ENCODE results near the gene PHF3. TPM values are rescaled to one million over a fixed set of nuclear protein-coding genes. Genes with fewer than 3 reads are reported as not detected.
"Not testable (repeated sequence)": the region's sequence is repeated elsewhere in the genome, so short reads cannot be mapped to it uniquely, and the experiment has no call there.

The PHF3 gene
- total and polyA plus RNA-seq, 4 donors = 27.1 to 90.7 (median 63.4) TPM

DNA sequence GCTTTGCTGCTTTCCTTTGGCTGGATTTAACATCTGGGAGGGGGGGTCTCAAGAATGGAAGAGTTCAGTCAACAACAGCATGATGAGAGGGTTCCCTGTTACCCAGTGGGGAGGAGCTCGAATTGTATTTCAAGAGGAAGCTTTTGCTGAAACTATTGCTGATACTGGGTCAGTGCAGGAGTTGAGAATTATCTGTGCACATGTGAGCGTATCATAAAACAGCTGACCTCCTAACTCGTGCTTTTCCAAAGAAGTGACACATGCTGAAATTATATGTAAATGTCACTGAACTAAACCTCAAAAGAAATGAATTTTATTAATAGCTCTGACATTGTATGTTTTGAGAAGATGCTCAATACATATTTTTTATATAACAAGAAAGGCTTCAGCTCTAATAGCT is 96.3 kb downstream of the PHF3 start:
- Histone ChIP-seq H3K27ac (ENCODE audit: low read depth, low read length) (no peak overlapping the region), H3K9me3 (ENCODE audit: control insufficient read depth, insufficient read depth, low read length) (no peaks in the 10 kb centered on the region), H3K27me3 (ENCODE audit: control insufficient read depth, insufficient read depth, low read length) (no peaks in the 10 kb centered on the region), H3K36me3 (ENCODE audit: control insufficient read depth, insufficient read depth, low read length) (no peaks in the 10 kb centered on the region), H3K4me3 (ENCODE audit: low read depth, low read length) (no peak overlapping the region), H3K4me1 (ENCODE audit: control insufficient read depth, insufficient read depth, low read length) (no peaks in the 10 kb centered on the region)
- no peak for DNase-seq (ENCODE audit: low read depth in 4 of 6, low spot score in 6 of 6)
- 80% methylated on average over 1 of the region's 3 CpGs for WGBS (ENCODE audit: insufficient coverage)

DNA sequence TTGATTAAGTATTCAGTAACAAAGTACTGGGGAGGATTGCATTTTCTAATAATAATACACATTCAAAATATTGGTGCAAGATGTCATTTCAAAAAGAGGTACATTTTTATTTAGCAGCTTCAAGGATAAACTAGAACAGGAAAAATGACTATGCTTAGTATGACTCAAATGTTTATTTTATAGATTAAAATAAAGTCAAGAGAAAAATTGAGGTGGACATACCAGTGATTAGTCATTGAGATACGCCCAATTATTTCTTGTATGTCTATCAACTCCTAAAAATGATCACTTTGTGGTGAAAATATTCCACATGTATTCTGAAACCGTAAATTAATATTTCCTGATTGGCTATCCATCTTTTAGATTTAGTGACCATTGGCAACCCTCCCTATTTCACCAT is 96.7 kb downstream of the PHF3 start:
- H3K27ac ChIP-seq (ENCODE audit: low read depth, low read length) = no peak overlapping the region
- H3K36me3 ChIP-seq (ENCODE audit: control insufficient read depth, insufficient read depth, low read length) = no peaks in the 10 kb centered on the region
- WGBS (ENCODE audit: insufficient coverage) = 40% methylated on average over 1 of the region's 2 CpGs
- DNase-seq (ENCODE audit: low read depth in 4 of 6, low spot score in 6 of 6) = no peak
- no peaks in the 10 kb centered on the region for H3K27me3 ChIP-seq (ENCODE audit: control insufficient read depth, insufficient read depth, low read length)
- H3K9me3 ChIP-seq (ENCODE audit: control insufficient read depth, insufficient read depth, low read length) = no peaks in the 10 kb centered on the region
- H3K4me1 ChIP-seq (ENCODE audit: control insufficient read depth, insufficient read depth, low read length) = no peaks in the 10 kb centered on the region
- no peak overlapping the region for H3K4me3 ChIP-seq (ENCODE audit: low read depth, low read length)

DNA sequence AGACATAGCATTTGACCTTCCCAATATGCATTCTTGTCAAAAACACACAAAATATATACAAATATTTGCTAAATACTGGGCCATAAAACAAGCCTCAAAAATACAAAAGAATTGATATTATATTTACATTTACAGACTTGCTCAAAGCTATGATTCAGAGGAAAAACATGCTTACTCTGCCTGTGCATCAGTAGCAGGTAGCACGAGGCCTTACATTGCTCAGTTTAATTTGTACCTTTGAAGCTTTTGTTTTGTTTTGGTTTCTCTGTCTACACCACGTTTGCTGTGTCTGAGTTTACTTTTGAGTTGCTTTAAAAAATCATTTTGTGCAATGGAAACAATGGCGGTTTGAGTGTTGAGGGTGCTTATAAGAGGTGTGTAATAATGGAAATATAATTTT is 99.3 kb downstream of the PHF3 start:
- Histone ChIP-seq H3K4me1 (ENCODE audit: control insufficient read depth, insufficient read depth, low read length) (no peaks in the 10 kb centered on the region), H3K9me3 (ENCODE audit: control insufficient read depth, insufficient read depth, low read length) (no peaks in the 10 kb centered on the region), H3K27me3 (ENCODE audit: control insufficient read depth, insufficient read depth, low read length) (no peaks in the 10 kb centered on the region), H3K4me3 (ENCODE audit: low read depth, low read length) (no peak overlapping the region), H3K36me3 (ENCODE audit: control insufficient read depth, insufficient read depth, low read length) (no peaks in the 10 kb centered on the region), H3K27ac (ENCODE audit: low read depth, low read length) (no peak overlapping the region)
- no CpG with 5 or more reads among the region's 3 CpGs for WGBS (ENCODE audit: insufficient coverage)
- DNase-seq (ENCODE audit: low read depth in 4 of 6, low spot score in 6 of 6) = no peak

DNA sequence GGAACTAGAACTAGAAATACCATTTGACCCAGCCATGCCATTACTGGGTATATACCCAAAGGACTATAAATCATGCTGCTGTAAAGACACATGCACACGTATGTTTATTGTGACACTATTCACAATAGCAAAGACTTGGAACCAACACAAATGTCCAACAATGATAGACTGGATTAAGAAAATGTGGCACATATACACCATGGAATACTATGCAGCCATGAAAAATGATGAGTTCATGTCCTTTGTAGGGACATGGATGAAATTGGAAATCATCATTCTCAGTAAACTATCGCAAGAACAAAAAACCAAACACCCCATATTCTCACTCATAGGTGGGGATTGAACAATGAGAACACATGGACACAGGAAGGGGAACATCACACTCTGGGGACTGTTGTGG is 102.6 kb downstream of the PHF3 start:
- DNase-seq (ENCODE audit: low read depth in 4 of 6, low spot score in 6 of 6); H3K4me3 ChIP-seq (ENCODE audit: low read depth, low read length); H3K9me3 ChIP-seq (ENCODE audit: control insufficient read depth, insufficient read depth, low read length); H3K4me1 ChIP-seq (ENCODE audit: control insufficient read depth, insufficient read depth, low read length); H3K27ac ChIP-seq (ENCODE audit: low read depth, low read length); H3K36me3 ChIP-seq (ENCODE audit: control insufficient read depth, insufficient read depth, low read length); H3K27me3 ChIP-seq (ENCODE audit: control insufficient read depth, insufficient read depth, low read length): not testable (repeated sequence)
- WGBS (ENCODE audit: insufficient coverage) = no CpG with 5 or more reads among the region's 2 CpGs

DNA sequence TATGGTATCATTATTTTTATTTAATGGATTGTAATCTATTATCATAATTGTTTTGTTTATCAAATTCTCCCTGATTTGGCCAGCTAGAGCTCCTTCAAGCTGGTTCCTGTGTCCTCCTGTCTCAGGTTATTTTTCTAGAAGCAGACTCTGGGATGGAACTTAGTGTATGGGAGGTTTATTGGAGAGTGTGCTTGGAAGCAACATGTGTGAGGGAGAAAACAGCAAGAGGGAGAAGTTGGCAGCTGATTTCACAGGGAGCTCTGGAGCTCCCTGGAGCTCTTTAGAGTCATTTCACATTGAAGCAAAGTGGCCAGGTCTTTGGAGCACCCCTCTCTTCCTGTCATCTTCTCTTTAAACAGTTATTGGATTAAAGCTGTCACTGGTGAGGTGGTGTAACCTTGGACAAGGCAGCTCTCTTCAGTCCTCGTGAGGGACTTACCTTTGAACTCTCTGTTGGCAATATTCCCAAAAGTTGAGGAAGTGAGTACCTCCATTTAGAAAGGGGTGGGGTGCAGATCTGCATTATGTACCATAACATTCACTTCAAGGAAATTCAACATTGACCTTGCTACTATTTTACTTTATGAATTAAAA is 103.6 kb downstream of the PHF3 start:
- Histone ChIP-seq H3K27me3 (ENCODE audit: control insufficient read depth, insufficient read depth, low read length) (no peaks in the 10 kb centered on the region), H3K4me1 (ENCODE audit: control insufficient read depth, insufficient read depth, low read length) (no peaks in the 10 kb centered on the region), H3K27ac (ENCODE audit: low read depth, low read length) (no peak overlapping the region), H3K9me3 (ENCODE audit: control insufficient read depth, insufficient read depth, low read length) (no peaks in the 10 kb centered on the region), H3K4me3 (ENCODE audit: low read depth, low read length) (no peak overlapping the region), H3K36me3 (ENCODE audit: control insufficient read depth, insufficient read depth, low read length) (no peaks in the 10 kb centered on the region)
- WGBS (ENCODE audit: insufficient coverage) = no CpG with 5 or more reads among the region's 1 CpG
- DNase-seq (ENCODE audit: low read depth in 4 of 6, low spot score in 6 of 6) = no peak

- Histone ChIP-seq H3K27ac (ENCODE audit: low read depth, low read length) (no peak overlapping the region), H3K9me3 (ENCODE audit: control insufficient read depth, insufficient read depth, low read length) (no peaks in the 10 kb centered on the region)
- WGBS (ENCODE audit: insufficient coverage) = no CpG with 5 or more reads among the region's 2 CpGs
Observed at GRCh38 chr6:63740709-63741108, 105.1 kb downstream of the PHF3 start.

DNA sequence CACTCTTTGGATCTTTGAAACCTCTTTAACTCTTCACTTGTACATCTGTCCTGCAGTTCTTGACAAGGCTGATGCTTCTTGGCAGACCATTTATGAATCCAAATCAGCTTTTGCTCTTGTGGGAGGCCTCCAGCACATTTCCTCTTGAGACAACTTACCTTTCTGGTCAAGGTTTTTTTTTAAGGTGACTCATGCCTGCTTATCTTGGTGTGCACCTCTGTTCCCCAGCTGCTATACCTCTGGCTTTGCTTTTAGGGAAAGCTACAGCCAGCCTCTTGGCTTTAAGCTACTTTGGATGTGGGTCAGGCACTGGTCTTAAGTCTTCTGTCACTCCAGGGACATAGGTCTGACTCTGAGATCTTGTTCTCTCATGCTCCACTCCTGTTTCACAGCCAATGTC is 106.5 kb downstream of the PHF3 start:
- no peaks in the 10 kb centered on the region for H3K9me3 ChIP-seq (ENCODE audit: control insufficient read depth, insufficient read depth, low read length)
- H3K4me1 ChIP-seq (ENCODE audit: control insufficient read depth, insufficient read depth, low read length) = no peaks in the 10 kb centered on the region
- no peaks in the 10 kb centered on the region for H3K27me3 ChIP-seq (ENCODE audit: control insufficient read depth, insufficient read depth, low read length)
- H3K4me3 ChIP-seq (ENCODE audit: low read depth, low read length) = no peak overlapping the region
- no peaks in the 10 kb centered on the region for H3K36me3 ChIP-seq (ENCODE audit: control insufficient read depth, insufficient read depth, low read length)
- H3K27ac ChIP-seq (ENCODE audit: low read depth, low read length) = no peak overlapping the region
- no peak for DNase-seq (ENCODE audit: low read depth in 4 of 6, low spot score in 6 of 6)

More at GRCh38 chr6:63740709-63741108, 105.1 kb downstream of the PHF3 start:
- no peaks in the 10 kb centered on the region for H3K4me1 ChIP-seq (ENCODE audit: control insufficient read depth, insufficient read depth, low read length)
- no peaks in the 10 kb centered on the region for H3K27me3 ChIP-seq (ENCODE audit: control insufficient read depth, insufficient read depth, low read length)
- H3K36me3 ChIP-seq (ENCODE audit: control insufficient read depth, insufficient read depth, low read length) = no peaks in the 10 kb centered on the region
- peak in 1 of 6 donors; percentile 5 for DNase-seq (ENCODE audit: low read depth in 4 of 6, low spot score in 6 of 6)
- H3K4me3 ChIP-seq (ENCODE audit: low read depth, low read length) = no peak overlapping the region

GRCh38 chr6:63743691-63744090 is 108.1 kb downstream of the PHF3 start:
- Histone ChIP-seq H3K4me3 (ENCODE audit: low read depth, low read length) (no peak overlapping the region), H3K27me3 (ENCODE audit: control insufficient read depth, insufficient read depth, low read length) (no peaks in the 10 kb centered on the region), H3K4me1 (ENCODE audit: control insufficient read depth, insufficient read depth, low read length) (no peaks in the 10 kb centered on the region), H3K27ac (ENCODE audit: low read depth, low read length) (no peak overlapping the region), H3K36me3 (ENCODE audit: control insufficient read depth, insufficient read depth, low read length) (no peaks in the 10 kb centered on the region), H3K9me3 (ENCODE audit: control insufficient read depth, insufficient read depth, low read length) (no peaks in the 10 kb centered on the region)
- DNase-seq (ENCODE audit: low read depth in 4 of 6, low spot score in 6 of 6) = no peak

- no CpG with 5 or more reads among the region's 4 CpGs for WGBS (ENCODE audit: insufficient coverage)
- Histone ChIP-seq H3K36me3 (ENCODE audit: control insufficient read depth, insufficient read depth, low read length) (no peaks in the 10 kb centered on the region), H3K4me1 (ENCODE audit: control insufficient read depth, insufficient read depth, low read length) (no peaks in the 10 kb centered on the region), H3K27ac (ENCODE audit: low read depth, low read length) (no peak overlapping the region), H3K27me3 (ENCODE audit: control insufficient read depth, insufficient read depth, low read length) (no peaks in the 10 kb centered on the region), H3K4me3 (ENCODE audit: low read depth, low read length) (no peak overlapping the region), H3K9me3 (ENCODE audit: control insufficient read depth, insufficient read depth, low read length) (no peaks in the 10 kb centered on the region)
- DNase-seq (ENCODE audit: low read depth in 4 of 6, low spot score in 6 of 6) = no peak
Observed at GRCh38 chr6:63744810-63745209, 109.2 kb downstream of the PHF3 start.

DNA sequence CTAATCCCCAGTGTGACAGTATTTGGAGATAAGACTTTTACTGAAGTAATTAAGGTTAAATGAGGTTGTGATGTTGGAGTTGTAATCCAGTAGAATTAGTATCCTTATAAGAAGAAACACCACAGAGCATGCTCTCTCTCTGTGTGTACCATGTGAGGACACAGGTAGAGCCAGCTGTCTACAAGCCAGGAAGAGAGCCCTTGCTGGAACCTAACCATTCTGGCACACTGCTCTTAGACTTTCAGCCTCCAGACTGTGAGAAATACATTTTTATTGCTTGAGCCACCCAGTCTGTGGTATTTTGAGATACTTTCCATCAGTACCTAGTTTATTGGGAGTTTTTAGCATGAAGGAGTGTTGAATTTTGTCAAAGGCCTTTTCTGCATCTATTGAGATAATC is 110.2 kb downstream of the PHF3 start:
- no peaks in the 10 kb centered on the region for H3K36me3 ChIP-seq (ENCODE audit: control insufficient read depth, insufficient read depth, low read length)
- DNase-seq (ENCODE audit: low read depth in 4 of 6, low spot score in 6 of 6) = no peak
- H3K9me3 ChIP-seq (ENCODE audit: control insufficient read depth, insufficient read depth, low read length) = no peaks in the 10 kb centered on the region
- H3K4me1 ChIP-seq (ENCODE audit: control insufficient read depth, insufficient read depth, low read length) = no peaks in the 10 kb centered on the region
- H3K27me3 ChIP-seq (ENCODE audit: control insufficient read depth, insufficient read depth, low read length) = no peaks in the 10 kb centered on the region
- no peak overlapping the region for H3K4me3 ChIP-seq (ENCODE audit: low read depth, low read length)
- no peak overlapping the region for H3K27ac ChIP-seq (ENCODE audit: low read depth, low read length)
